Endothelial cell of coronary artery (primary cell): ENCODE measurements around the gene APMAP. TPM values are rescaled to one million over a fixed set of nuclear protein-coding genes. Genes with fewer than 3 reads are reported as not detected.

Experiments
- total RNA-seq: library from RNA; depleted of rRNA; stranded (reverse); fragments of >200 nt; gene quantifications from 2 replicates; pipeline ENCODE4 v1.2.3, GENCODE V29; 2014

The APMAP gene
- 88.4 and 114 TPM in 2 replicates for total RNA-seq

GRCh38 chr20:24992487-24993205, at the start of gene APMAP:
Gene APMAP, minus strand, starts transcription at chr20:24992751. Its CDS starts 63 bp downstream, at chr20:24992688.

GRCh38 chr20:24948939-24949679, 43.4 kb downstream of the APMAP start, which contains the start of gene CST7:
Gene CST7, plus strand, starts transcription at chr20:24949269. Its CDS starts 237 bp downstream, at chr20:24949506.

Other genes starting within 250 kb of the APMAP start
- not detected in 2 replicates for gene CST7, start 43.5 kb downstream of the APMAP start, total RNA-seq
- 6.1 and 8.7 TPM in 2 replicates for gene ACSS1, start 65.4 kb upstream of the APMAP start, total RNA-seq
- not detected in 2 replicates for gene VSX1, start 89.4 kb upstream of the APMAP start, total RNA-seq
- 53.3 and 62.5 TPM in 2 replicates for gene ENTPD6, start 203.0 kb upstream of the APMAP start, total RNA-seq